K562 (cell line): ENCODE data around the gene ENOX2. TPM values are rescaled to one million over a fixed set of nuclear protein-coding genes. Genes with fewer than 3 reads are reported as not detected.
A peak's percentile ranks its signal among the peaks of the same experiment; 100 is the strongest.

Source experiments
- ATAC-seq: fragments of 200-7000 bp; cut with Tn5 transposase; 3 replicates; pipeline ENCODE4 v1.9.1; 2020; ENCODE audit warnings: moderate library complexity
- BruUV-seq: library from RNA; stranded (reverse); fragments of 400-500 nt; replicated peaks from 2 replicates; lab custom pipeline; 2021; lab: Mats Ljungman, UMichigan
- CTCF ChIA-PET: fragments of 300-600 bp; formaldehyde crosslinking; extraction: SDS; loops from one replicate; lab custom pipeline; 2021; ENCODE audit warnings: low intra/inter-chr PET ratio; lab: Yijun Ruan, JAX
- POLR2A ChIA-PET: fragments of 300-600, 350-650 bp; sonication (Branson Sonifier 250); formaldehyde crosslinking; extraction: SDS; loops from one replicate; lab custom pipeline; 2021; ENCODE audit warnings: antibody characterized with exemption, inconsistent platforms; lab: Yijun Ruan, JAX
- DNase-seq, 4 experiments: peaks; one replicate each; pipeline versions ENCODE4 v3.0.0 to v3.0.0-alpha.2; 2011 to 2018; ENCODE audit warnings: low spot score in 3 of 4, mixed read lengths in 3 of 4; ENCODE audit errors: extremely low read depth in 1 of 4
- FAIRE-seq: peaks from 2 replicates; lab custom pipeline; 2011; peaks lifted over from hg19 to GRCh38; lab: Jason Lieb, UNC
- H2AFZ ChIP-seq: 2 replicates; pipeline ENCODE4 v1.6.0; 2011; ENCODE audit warnings: low read depth, low read length, control low read depth, inconsistent platforms
- H3K27ac ChIP-seq: fragments of 200-600 bp; 3 replicates; pipeline ENCODE4 v1.8.0; 2011; ENCODE audit warnings: low read depth, mild to moderate bottlenecking, control low read depth, inconsistent platforms, low read length, moderate library complexity, mixed read lengths; ENCODE audit errors: extremely low read depth
- H3K27me3 ChIP-seq, 2 experiments: fragments of 300-600 bp in 1 of 2; 2 replicates in 1 of 2; 3 replicates in 1 of 2; pipeline versions ENCODE4 v1.6.0 to v1.8.0; 2011; ENCODE audit warnings: inconsistent platforms in 2 of 2, low read length in 2 of 2, mild to moderate bottlenecking in 1 of 2, mixed read lengths in 1 of 2, moderate library complexity in 1 of 2; ENCODE audit not compliant: control insufficient read depth in 2 of 2, insufficient read depth in 2 of 2
- H3K36me3 ChIP-seq: fragments of 300-600 bp; 3 replicates; pipeline ENCODE4 v1.8.0; 2011; ENCODE audit warnings: mild to moderate bottlenecking, low read length, inconsistent platforms; ENCODE audit not compliant: control insufficient read depth, insufficient read depth
- H3K4me1 ChIP-seq, 2 experiments: fragments of 200-600 bp in 1 of 2; replicated peaks in 1 of 2; 2 replicates in 1 of 2; 3 replicates in 1 of 2; pipeline versions ENCODE4 v1.5.1 to v1.8.0; 2011; ENCODE audit warnings: inconsistent platforms in 2 of 2, low read length in 2 of 2, mild to moderate bottlenecking in 1 of 2, mixed read lengths in 1 of 2, moderate library complexity in 1 of 2; ENCODE audit not compliant: control insufficient read depth in 2 of 2, insufficient read depth in 2 of 2
- H3K4me2 ChIP-seq: 2 replicates; pipeline ENCODE4 v1.6.1; 2011; ENCODE audit warnings: low read length, control low read depth, inconsistent platforms, mixed read lengths; ENCODE audit not compliant: insufficient read depth
- H3K4me3 ChIP-seq: fragments of 200-600 bp; sonication (generic), shearing (Covaris generic); 2 replicates; pipeline ENCODE4 v1.5.1; 2016; ENCODE audit warnings: control low read depth, inconsistent platforms
- H3K79me2 ChIP-seq: fragments of 200-600 bp; 3 replicates; pipeline ENCODE4 v1.8.0; 2011; ENCODE audit warnings: low read length, inconsistent platforms; ENCODE audit not compliant: control insufficient read depth, insufficient read depth
- H3K9ac ChIP-seq, 2 experiments: 2 replicates each; pipeline versions ENCODE4 v1.6.0 to v1.6.1; 2011; ENCODE audit warnings: low read depth in 2 of 2, low read length in 2 of 2, control low read depth in 1 of 2, inconsistent platforms in 1 of 2, mild to moderate bottlenecking in 1 of 2, mixed read lengths in 1 of 2; ENCODE audit not compliant: insufficient read depth in 1 of 2
- H3K9me1 ChIP-seq: one replicate; pipeline ENCODE4 v1.6.0; 2011; ENCODE audit warnings: inconsistent platforms, mild to moderate bottlenecking, low read length, moderate library complexity; ENCODE audit not compliant: control insufficient read depth, insufficient read depth
- H3K9me3 ChIP-seq: replicated peaks from 2 replicates; pipeline ENCODE4 v1.5.1; 2011; ENCODE audit warnings: low read depth, low read length, inconsistent platforms; ENCODE audit not compliant: control insufficient read depth, insufficient read depth
- H4K20me1 ChIP-seq: replicated peaks from 2 replicates; pipeline ENCODE4 v1.6.1; 2011; ENCODE audit warnings: low read length, inconsistent platforms, mixed read lengths; ENCODE audit not compliant: control insufficient read depth, insufficient read depth
- ATF1 ChIP-seq, 2 experiments: fragments of 450-650 bp in 1 of 2; IDR thresholded peaks; 2 replicates each; pipeline ENCODE4 v1.6.1; 2016; ENCODE audit warnings: missing compliant biosample characterization in 1 of 2, missing genetic modification characterization in 1 of 2
- FOSL1 ChIP-seq: fragments of 200-800 bp; sonication (Bioruptor generic); conservative IDR thresholded peaks from 2 replicates; pipeline ENCODE4 v1.6.1; 2016; ENCODE audit warnings: missing genetic modification characterization, missing compliant biosample characterization
- NFIC ChIP-seq: fragments of 450-650 bp; IDR thresholded peaks from 2 replicates; pipeline ENCODE4 v1.6.1; 2017; ENCODE audit warnings: mild to moderate bottlenecking, inconsistent platforms
- STAT5B ChIP-seq: fragments of 250-450 bp; sonication (Bioruptor Pico); IDR thresholded peaks from 2 replicates; pipeline ENCODE4 v1.8.0; 2021; ENCODE audit warnings: mild to moderate bottlenecking, inconsistent platforms
- ZEB2 ChIP-seq: fragments of 450-650 bp; IDR thresholded peaks from 2 replicates; pipeline ENCODE4 v1.6.1; 2016
- ZFP30 ChIP-seq: fragments of 250-450 bp; sonication (Bioruptor Pico); IDR thresholded peaks from 2 replicates; pipeline ENCODE4 v1.8.0; 2022; ENCODE audit warnings: moderate library complexity, mild to moderate bottlenecking, inconsistent platforms, borderline replicate concordance
- ZNF224 ChIP-seq: sonication (generic); formaldehyde crosslinking; IDR thresholded peaks from 2 replicates; pipeline ENCODE4 v1.8.0; 2022; ENCODE audit warnings: mild to moderate bottlenecking, missing genetic modification reagents
- ZNF584 ChIP-seq: fragments of 200-800 bp; sonication (Bioruptor generic); IDR thresholded peaks from 2 replicates; pipeline ENCODE4 v1.6.1; 2016; ENCODE audit warnings: low read depth, mild to moderate bottlenecking, missing genetic modification characterization, missing compliant biosample characterization
- WGBS: fragments of 100-300 bp; shearing (Covaris generic); methylation state at CpG from one replicate; pipeline ENCODE4 v1.1.6; 2016; ENCODE audit warnings: low coverage, mixed read lengths; ENCODE audit not compliant: insufficient coverage; ENCODE audit errors: missing lambda C conversion rate; 5-methylcytosine and 5-hydroxymethylcytosine counted together
- in situ Hi-C: fragments of 300-500 bp; cut with MboI; formaldehyde crosslinking; loops from 4 replicates; pipeline ENCODE4 v1.15.0; 2018; ENCODE audit warnings: inconsistent platforms, mixed read lengths
- intact Hi-C: fragments of 100-400 bp; cut with micrococcal nuclease; formaldehyde crosslinking; loops from 2 replicates; pipeline ENCODE4 v1.14.2; 2022
- polyA plus RNA-seq, 8 experiments: library from polyadenylated mRNA; depleted of rRNA in 4 of 8; stranded (reverse) in 5 of 8; unstranded in 3 of 8; fragments of >200 nt; fragmentation: Nextera tagmentation in 2 of 8; fragmentation: Illumina TruSeq in 1 of 8; extraction: Ambion mirVana in 2 of 8; extraction: Trizol in 1 of 8; gene quantifications; 2 replicates each; pipeline versions ENCODE4 v1.2.1 to v1.2.3, GENCODE V29; 2011 to 2014; ENCODE audit warnings: inconsistent platforms in 1 of 8, missing spikeins in 1 of 8
- total RNA-seq, 7 experiments: library from RNA; depleted of rRNA in 6 of 7; stranded (reverse); fragments of >200 nt in 6 of 7; fragmentation: Illumina TruSeq in 2 of 7; extraction: Trizol in 2 of 7; gene quantifications; 2 replicates each; pipeline versions ENCODE4 v1.2.1 to v1.2.3, GENCODE V29; 2011 to 2021; ENCODE audit warnings: low replicate concordance in 1 of 7

Gene ENOX2
- total and polyA plus RNA-seq, 9 of the 15 experiments (the other 6 are each of a cell fraction or from before 2014, with no cell fraction given), result 6.1 to 24.0 (median 13.8) TPM

GRCh38 chrX:130775849-130776248 is 127.2 kb downstream of the ENOX2 start:
- Histone ChIP-seq H3K9me1 (no peaks in the 10 kb centered on the region), H3K27ac (no peak overlapping the region)
- intact Hi-C loops, result no loop called here
- BruUV-seq, result no TSS peak
- TF ChIP-seq ZFP30, result no peak
- TF ChIP-seq ZNF584 (CRISPR knock-in tag), result no peak
- TF ChIP-seq, all 486 proteins: peak for 0
- FAIRE-seq (no peak), DNase-seq (no peak), ATAC-seq (no peak)
- no peak overlapping the region for H3K4me2 ChIP-seq
- CTCF ChIA-PET, result no interaction called here
- 100% methylated on average over 1 of the region's 1 CpG for WGBS
- no peak overlapping the region for H3K9ac ChIP-seq
- H3K27me3 ChIP-seq, result no peaks in the 10 kb centered on the region
- H2AFZ ChIP-seq, result no peak overlapping the region
- in situ Hi-C loops, result no loop called here
- H4K20me1 ChIP-seq, result 0 out of 2 replicates have a peak, but pooled peaks cover 8% of the 10 kb centered on the region
- peaks cover 0 to 16% of the 10 kb centered on the region in 2 experiments; a peak in 3 of 5 replicates for H3K4me1 ChIP-seq
- POLR2A ChIA-PET, result interaction anchor here (0.6 kb wide), 1 partner anchor 87 kb away, joined by 5 read pairs; no protein-coding TSS in a partner anchor
- H3K9me3 ChIP-seq, result no peaks in the 10 kb centered on the region
- H3K79me2 ChIP-seq, result no peaks in the 10 kb centered on the region
- no peak overlapping the region for H3K4me3 ChIP-seq
- no peaks in the 10 kb centered on the region; the same call in 2 of the 3 replicates for H3K36me3 ChIP-seq

GRCh38 chrX:130772776-130773143 is 130.2 kb downstream of the ENOX2 start:
- Histone ChIP-seq H3K27me3 (no peaks in the 10 kb centered on the region), H3K9ac (no peak overlapping the region), H3K9me3 (no peaks in the 10 kb centered on the region), H3K4me1 (peaks cover 0 to 16% of the 10 kb centered on the region in 2 experiments; a peak in 3 of 5 replicates), H3K36me3 (no peaks in the 10 kb centered on the region; the same call in 2 of the 3 replicates), H3K79me2 (no peaks in the 10 kb centered on the region), H4K20me1 (0 out of 2 replicates have a peak, but pooled peaks cover 8% of the 10 kb centered on the region), H3K9me1 (no peaks in the 10 kb centered on the region), H3K4me3 (no peak overlapping the region), H3K27ac (no peak overlapping the region), H2AFZ (no peak overlapping the region), H3K4me2 (no peak overlapping the region)
- DNase-seq (no peak), FAIRE-seq (no peak), ATAC-seq (no peak)
- ChIA-PET POLR2A (interaction anchor here (1.5 kb wide), 1 partner anchor 11 kb away, joined by 4 read pairs; no protein-coding TSS in a partner anchor), CTCF (no interaction called here)
- in situ Hi-C loops, result no loop called here
- 0 out of 2 replicates have a peak, but pooled peaks have one; percentile 3 for TF ChIP-seq FOSL1 (tag)
- TF ChIP-seq ATF1 (CRISPR knock-in tag; IDR thresholded peaks at IDR 0.05), result no peak
- no peak for TF ChIP-seq ATF1 (tag; IDR thresholded peaks at IDR 0.05)
- no peak for TF ChIP-seq STAT5B
- TF ChIP-seq ZEB2, result no peak
- 0 out of 2 replicates have a peak, but pooled peaks have one; percentile 10 for TF ChIP-seq NFIC
- no peak for TF ChIP-seq ZNF224 (CRISPR knock-in tag)
- intact Hi-C loops, result no loop called here
- 37% methylated on average over 4 of the region's 4 CpGs for WGBS
- BruUV-seq, result no TSS peak
